Endothelial cell of umbilical vein (primary cell): Measurements from ENCODE around the gene ASIC1. TPM values are rescaled to one million over a fixed set of nuclear protein-coding genes. Genes with fewer than 3 reads are reported as not detected.

Source experiments
- polyA plus RNA-seq, 4 experiments: library from polyadenylated mRNA; depleted of rRNA in 3 of 4; stranded (reverse) in 3 of 4; unstranded in 1 of 4; fragments of >200 nt; gene quantifications; 2 replicates each; pipeline versions ENCODE4 v1.2.1 to v1.2.3, GENCODE V29; 2011 to 2012; ENCODE audit warnings: missing spikeins in 1 of 4
- total RNA-seq: library from RNA; stranded (reverse); gene quantifications from 2 replicates; pipeline ENCODE4 v1.2.3, GENCODE V29; 2021

ASIC1 gene
- total and polyA plus RNA-seq, 2 donors (not counting 3 experiments of a cell fraction or from before 2014, with no cell fraction given), result 0.53 to 0.66 TPM

Other genes with a start within 250 kb of the ASIC1 start
- 46.1 and 52.1 TPM in 2 replicates for gene NCKAP5L, start 229.2 kb upstream of the ASIC1 start, total RNA-seq
- 17.4 and 22.7 TPM in 2 replicates for gene NCKAP5L, start 229.2 kb upstream of the ASIC1 start, polyA plus RNA-seq
- 2.5 and 3.1 TPM in 2 replicates for gene BCDIN3D, start 214.5 kb upstream of the ASIC1 start, total RNA-seq
- gene BCDIN3D, start 214.5 kb upstream of the ASIC1 start, polyA plus RNA-seq, result 1.8 TPM in 2 replicates
- 0.12 TPM in 1 of 2 replicates, not detected in the other for gene FAIM2, start 153.7 kb upstream of the ASIC1 start, total RNA-seq
- gene FAIM2, start 153.7 kb upstream of the ASIC1 start, polyA plus RNA-seq, result 0.01 and 0.22 TPM in 2 replicates
- not detected in 2 replicates for gene AQP2, start 106.9 kb upstream of the ASIC1 start, total RNA-seq
- gene AQP2, start 106.9 kb upstream of the ASIC1 start, polyA plus RNA-seq, result not detected in 2 replicates
- 0.67 and 0.95 TPM in 2 replicates for gene AQP5, start 95.7 kb upstream of the ASIC1 start, total RNA-seq
- gene AQP5, start 95.7 kb upstream of the ASIC1 start, polyA plus RNA-seq, result 2.3 and 2.7 TPM in 2 replicates
- gene AQP6, start 84.6 kb upstream of the ASIC1 start, total RNA-seq, result not detected in 2 replicates
- gene AQP6, start 84.6 kb upstream of the ASIC1 start, polyA plus RNA-seq, result 0.04 TPM in 1 of 2 replicates, not detected in the other
- 56.3 and 62.9 TPM in 2 replicates for gene RACGAP1, start 32.1 kb upstream of the ASIC1 start, total RNA-seq
- 15.4 and 16.5 TPM in 2 replicates for gene RACGAP1, start 32.1 kb upstream of the ASIC1 start, polyA plus RNA-seq
- 86.6 and 101 TPM in 2 replicates for gene SMARCD1, start 27.7 kb downstream of the ASIC1 start, total RNA-seq
- 94.2 and 94.3 TPM in 2 replicates for gene SMARCD1, start 27.7 kb downstream of the ASIC1 start, polyA plus RNA-seq
- gene GPD1, start 46.4 kb downstream of the ASIC1 start, total RNA-seq, result 0.48 TPM in 1 of 2 replicates, not detected in the other
- 0.07 and 0.10 TPM in 2 replicates for gene GPD1, start 46.4 kb downstream of the ASIC1 start, polyA plus RNA-seq
- gene COX14, start 54.6 kb downstream of the ASIC1 start, total RNA-seq, result 40.0 and 40.3 TPM in 2 replicates
- gene COX14, start 54.6 kb downstream of the ASIC1 start, polyA plus RNA-seq, result 106 and 114 TPM in 2 replicates
- gene CERS5, start 109.8 kb downstream of the ASIC1 start, total RNA-seq, result 60.4 and 66.4 TPM in 2 replicates
- gene CERS5, start 109.8 kb downstream of the ASIC1 start, polyA plus RNA-seq, result 108 and 118 TPM in 2 replicates
- gene LIMA1, start 225.9 kb downstream of the ASIC1 start, total RNA-seq, result 81.3 and 87.3 TPM in 2 replicates
- 25.6 and 35.0 TPM in 2 replicates for gene LIMA1, start 225.9 kb downstream of the ASIC1 start, polyA plus RNA-seq